OCI-M2 (cell line): ENCODE measurements around the gene NRXN3.

Experiments used
- DNase-seq: peaks from one replicate; lab custom pipeline; 2025; ENCODE audit not compliant: unreplicated experiment; lab: John Stamatoyannopoulos, UW

Gene NRXN3

GRCh38 chr14:79829405-79830166 lies 1659.4 kb downstream of the NRXN3 start:
- no peak for DNase-seq

- no peak for DNase-seq
These were observed 1661.2 kb downstream of the NRXN3 start for GRCh38 chr14:79831195-79831892.

- DNase-seq, result no peak
These were observed 1663.6 kb downstream of the NRXN3 start for GRCh38 chr14:79833781-79834180.

DNA sequence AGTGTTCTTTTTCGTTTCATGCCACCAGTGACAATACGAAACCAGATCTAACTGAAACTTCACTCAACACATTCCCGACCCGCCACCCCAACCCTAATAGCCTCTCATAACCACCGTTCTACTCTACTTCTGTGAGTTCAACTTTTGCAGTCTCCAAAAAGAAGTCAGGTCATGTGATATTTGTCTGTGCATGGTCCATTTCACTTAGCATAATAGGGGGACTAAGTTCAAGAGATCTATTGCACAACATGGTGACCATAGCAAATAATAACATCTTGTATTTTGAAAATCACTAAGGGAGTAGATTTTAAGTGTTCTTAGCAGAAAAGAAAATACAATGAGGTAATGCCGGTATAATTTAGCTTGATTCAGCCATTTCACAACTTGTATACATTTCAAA lies 1664.7 kb downstream of the NRXN3 start:
- DNase-seq, result no peak

DNA sequence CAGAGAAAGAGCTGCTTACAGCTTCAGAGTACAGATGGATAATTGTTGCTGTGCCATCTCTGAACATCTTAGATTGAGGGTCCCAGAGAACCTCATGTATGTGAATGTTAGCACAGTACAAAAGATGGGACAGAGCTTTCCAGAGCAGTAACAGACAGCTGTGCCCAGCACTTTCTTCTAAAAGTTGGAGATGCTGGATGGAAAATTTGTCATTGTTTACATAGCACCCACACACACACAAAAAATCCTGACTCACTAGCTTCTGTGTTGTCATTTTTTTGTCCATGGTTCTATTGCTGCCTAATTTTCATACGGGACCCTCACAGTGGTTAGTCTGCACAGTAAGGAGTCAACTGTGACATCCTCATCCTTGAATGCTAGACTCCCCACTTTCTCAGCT lies 1666.4 kb downstream of the NRXN3 start:
- no peak for DNase-seq

DNA sequence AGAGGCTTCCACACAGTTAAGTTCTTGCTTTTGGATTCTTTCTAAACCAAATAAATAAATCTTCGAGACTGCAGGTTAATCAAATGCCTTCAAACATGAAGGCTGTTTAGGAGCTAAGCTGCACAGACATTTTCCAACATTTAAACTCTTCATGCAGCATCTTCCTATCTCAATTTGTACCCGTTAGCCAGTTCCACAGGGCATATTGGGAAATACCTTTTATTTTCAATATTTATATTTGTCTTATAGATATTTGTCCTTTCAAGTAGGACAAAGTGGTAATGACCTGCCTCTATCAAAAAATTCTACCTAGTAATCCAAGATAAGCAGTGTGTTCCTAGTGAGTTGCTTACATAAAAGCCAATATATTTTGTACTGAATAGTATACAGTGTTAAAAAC lies 1667.5 kb downstream of the NRXN3 start:
- no peak for DNase-seq

GRCh38 chr14:79840103-79840502 lies 1669.9 kb downstream of the NRXN3 start:
- DNase-seq, result no peak

GRCh38 chr14:79840831-79841230 lies 1670.7 kb downstream of the NRXN3 start:
- no peak for DNase-seq

GRCh38 chr14:79841433-79841832 lies 1671.3 kb downstream of the NRXN3 start:
- DNase-seq, result no peak

GRCh38 chr14:79842270-79842669 lies 1672.1 kb downstream of the NRXN3 start:
- no peak for DNase-seq

DNA sequence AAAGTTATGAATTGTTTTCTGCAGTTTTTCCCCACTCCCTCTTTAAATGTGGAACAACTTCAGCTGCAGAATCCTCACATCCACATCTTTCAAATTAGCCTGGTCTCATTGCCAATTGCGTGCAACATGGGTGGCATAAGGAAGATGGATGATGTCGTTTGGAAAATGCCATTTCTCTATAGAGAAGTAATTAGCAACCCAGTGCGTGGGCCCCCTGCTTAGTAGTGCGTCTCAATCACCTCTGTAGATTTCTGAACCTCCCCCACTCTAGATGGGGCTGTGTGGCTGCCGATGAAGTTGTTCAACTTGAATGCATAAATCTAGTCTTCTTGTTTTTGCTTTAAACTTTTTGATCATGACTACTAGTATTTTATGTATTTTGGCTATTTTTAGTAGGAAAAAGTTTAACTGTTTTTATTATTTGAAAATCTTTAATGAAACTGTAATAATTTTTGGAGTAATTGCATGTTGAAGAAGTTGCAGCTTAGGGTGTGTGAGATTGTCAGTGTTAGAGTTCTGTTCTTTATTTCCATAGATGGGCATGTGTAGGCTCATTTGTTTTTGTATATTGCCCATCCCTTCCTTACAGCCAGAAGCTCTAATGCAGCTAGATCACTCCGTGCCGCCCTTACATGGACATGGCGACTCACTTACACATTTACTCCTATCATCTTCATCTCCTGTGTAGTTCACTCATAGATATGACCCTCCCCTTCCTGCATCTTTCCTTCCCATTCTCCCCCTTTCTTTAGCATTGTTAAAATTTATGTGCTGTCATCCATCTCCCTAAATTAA lies 1683.0 kb downstream of the NRXN3 start:
- DNase-seq, result no peak

DNA sequence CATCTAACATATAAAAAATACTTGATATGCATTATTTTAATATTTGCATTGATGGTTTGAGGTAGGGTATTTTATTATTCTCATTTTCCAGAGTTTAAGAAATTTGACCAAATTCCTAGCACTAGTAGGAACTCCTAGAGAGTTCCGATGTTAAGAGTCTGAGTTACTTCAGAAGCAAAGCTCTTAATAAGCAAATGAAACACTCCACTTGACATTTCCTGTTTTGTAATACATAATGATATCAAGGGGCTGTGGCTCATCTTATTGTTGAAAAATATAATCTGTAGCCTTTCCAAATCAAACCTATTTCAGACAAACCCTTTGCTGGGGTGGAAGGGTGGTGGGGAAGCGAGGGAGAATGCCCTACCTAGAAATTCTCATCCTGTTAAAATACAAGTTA lies 1685.6 kb downstream of the NRXN3 start:
- no peak for DNase-seq

DNA sequence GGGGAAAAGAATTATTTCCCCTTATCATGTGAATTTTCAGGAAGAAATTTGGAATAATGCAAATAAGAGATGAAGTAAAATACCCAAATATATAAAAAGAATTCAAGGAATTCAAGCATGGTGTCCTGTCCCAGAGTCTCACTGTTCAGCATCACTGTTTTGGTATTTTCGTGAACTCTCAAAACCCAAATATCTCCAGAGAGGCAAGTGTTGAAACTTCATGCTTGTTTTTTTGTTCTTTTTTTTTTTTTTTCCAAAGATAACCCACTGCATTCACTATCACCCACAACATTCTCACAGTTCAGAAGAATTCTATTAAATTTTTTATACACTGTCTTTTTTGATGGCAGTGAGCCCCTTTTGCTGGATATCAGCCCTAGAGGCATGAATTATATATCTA lies 1686.2 kb downstream of the NRXN3 start:
- DNase-seq, result no peak

- no peak for DNase-seq
These were observed 1690.9 kb downstream of the NRXN3 start for GRCh38 chr14:79861111-79861510.

GRCh38 chr14:79862045-79862444 lies 1691.9 kb downstream of the NRXN3 start:
- no peak for DNase-seq

GRCh38 chr14:79871136-79871535 lies 1701.0 kb downstream of the NRXN3 start:
- DNase-seq, result no peak

- no peak for DNase-seq
These were observed 1708.1 kb downstream of the NRXN3 start for GRCh38 chr14:79878229-79878628.

DNA sequence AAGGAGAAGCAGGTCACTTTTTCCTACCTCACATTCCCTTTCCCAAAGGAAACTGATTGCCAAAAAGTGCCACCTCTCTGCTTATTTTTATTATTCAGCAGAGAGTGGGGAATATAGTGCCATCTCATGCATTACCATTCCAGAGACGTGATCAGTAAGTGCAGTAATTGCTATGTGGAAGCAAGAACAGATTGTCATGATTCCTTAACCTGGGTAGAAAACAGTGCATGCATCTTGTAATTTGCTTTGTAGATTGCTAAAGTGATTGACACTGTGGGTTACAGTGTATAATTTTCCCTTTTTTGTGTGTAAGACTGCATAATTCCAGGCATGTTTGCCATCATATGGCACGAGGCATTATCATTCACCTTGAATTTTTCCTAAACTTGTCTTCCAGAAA lies 1708.6 kb downstream of the NRXN3 start:
- no peak for DNase-seq

GRCh38 chr14:79881299-79881698 lies 1711.1 kb downstream of the NRXN3 start:
- DNase-seq, result no peak

DNA sequence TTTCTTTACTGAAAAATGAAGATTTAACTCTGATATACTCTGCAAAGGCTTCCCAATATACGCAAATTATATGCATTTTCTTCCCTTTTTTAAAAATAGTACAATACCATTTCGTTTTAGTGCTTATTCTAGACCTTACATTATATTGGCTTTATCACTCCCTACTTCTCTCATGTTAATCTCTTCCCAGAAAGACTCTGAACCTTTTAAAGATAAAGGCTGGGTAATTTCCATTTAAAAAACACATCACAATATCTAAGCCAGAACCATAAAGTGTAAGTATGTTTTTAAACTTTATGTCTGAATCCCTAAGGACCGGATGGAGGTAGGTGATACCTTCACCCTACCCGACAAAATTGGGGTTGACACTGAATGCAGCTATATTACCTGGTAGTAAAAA lies 1720.4 kb downstream of the NRXN3 start:
- no peak for DNase-seq

- no peak for DNase-seq
These were observed 1725.8 kb downstream of the NRXN3 start for GRCh38 chr14:79896009-79896408.

DNA sequence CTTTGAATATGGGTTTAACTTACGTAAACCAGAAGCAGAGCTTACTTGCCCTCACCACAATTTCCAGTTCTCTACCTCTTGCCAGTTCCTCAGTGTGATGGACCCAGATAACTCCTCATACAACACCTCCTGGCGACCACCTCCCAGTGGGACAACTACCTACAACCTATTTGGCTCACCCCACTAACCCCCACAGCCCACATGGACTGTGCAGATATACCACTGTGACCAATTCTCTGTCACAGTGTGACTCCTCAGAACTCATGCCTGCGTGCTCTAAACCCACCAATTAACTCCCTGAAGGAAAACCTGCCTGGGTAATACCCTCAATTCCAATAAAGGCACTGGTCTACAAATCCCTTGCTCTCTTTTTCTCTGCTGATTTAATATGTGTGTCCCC lies 1729.4 kb downstream of the NRXN3 start:
- no peak for DNase-seq
